ENCODE measurements around the gene SPINK14. TPM values are rescaled to one million over a fixed set of nuclear protein-coding genes. Genes with fewer than 3 reads are reported as not detected.

Gene SPINK14
- polyA plus RNA-seq, 1 donor from 2014 or later, result not detected

- no peaks in the 10 kb centered on the region for H3K79me2 ChIP-seq (replicated peaks; ENCODE audit: insufficient read depth, low read length)
- H3K36me3 ChIP-seq (ENCODE audit: insufficient read depth, low read length), result no peaks in the 10 kb centered on the region
- no peak overlapping the region for H3K9ac ChIP-seq (ENCODE audit: low read length)
- H2AFZ ChIP-seq (ENCODE audit: low read depth, low read length), result no peak overlapping the region
- H3K27me3 ChIP-seq (ENCODE audit: insufficient read depth, low read depth, low read length), result no peaks in the 10 kb centered on the region
- H4K20me1 ChIP-seq (ENCODE audit: insufficient read depth), result no peaks in the 10 kb centered on the region
- TF ChIP-seq TAF1 (IDR thresholded peaks at IDR 0.05; ENCODE audit: low read depth), result no peak
- no peak for TF ChIP-seq REST (IDR thresholded peaks at IDR 0.05; ENCODE audit: borderline replicate concordance)
- TF ChIP-seq CTCF (IDR thresholded peaks at IDR 0.05; ENCODE audit: poor library complexity, severe bottlenecking), result no peak
- TF ChIP-seq EP300 (conservative IDR thresholded peaks at IDR 0.05; ENCODE audit: poor library complexity, severe bottlenecking), result no peak
- no peak for TF ChIP-seq SMC3 (conservative IDR thresholded peaks at IDR 0.05; ENCODE audit: poor library complexity)
- H3K4me3 ChIP-seq (ENCODE audit: low read length), result no peak overlapping the region
- no peak overlapping the region for H3K27ac ChIP-seq (ENCODE audit: low read length)
- H3K4me2 ChIP-seq (ENCODE audit: low read length), result no peak overlapping the region
- H3F3A ChIP-seq (ENCODE audit: insufficient read depth, low read length, poor library complexity, severe bottlenecking), result no peaks in the 10 kb centered on the region
- H3K9me3 ChIP-seq (ENCODE audit: low read length), result peaks cover 3% of the 10 kb centered on the region
- H3K9me2 ChIP-seq (ENCODE audit: insufficient read depth, low read length), result no peaks in the 10 kb centered on the region
Measured at GRCh38 chr5:148156609-148157008, 11.7 kb upstream of the SPINK14 start.

GRCh38 chr5:148162038-148162437 lies 6.3 kb upstream of the SPINK14 start:
- Histone ChIP-seq H3K9ac (ENCODE audit: low read length) (no peak overlapping the region), H3K36me3 (ENCODE audit: insufficient read depth, low read length) (no peaks in the 10 kb centered on the region), H3K4me2 (ENCODE audit: low read length) (no peak overlapping the region), H3K27ac (ENCODE audit: low read length) (no peak overlapping the region), H4K20me1 (ENCODE audit: insufficient read depth) (no peaks in the 10 kb centered on the region), H3K9me3 (ENCODE audit: low read length) (no peaks in the 10 kb centered on the region), H2AFZ (ENCODE audit: low read depth, low read length) (no peak overlapping the region), H3K27me3 (ENCODE audit: insufficient read depth, low read depth, low read length) (no peaks in the 10 kb centered on the region), H3K4me3 (ENCODE audit: low read length) (no peak overlapping the region), H3K9me2 (ENCODE audit: insufficient read depth, low read length) (no peaks in the 10 kb centered on the region), H3K79me2 (replicated peaks; ENCODE audit: insufficient read depth, low read length) (no peaks in the 10 kb centered on the region), H3F3A (ENCODE audit: insufficient read depth, low read length, poor library complexity, severe bottlenecking) (no peaks in the 10 kb centered on the region)
- TF ChIP-seq EP300 (conservative IDR thresholded peaks at IDR 0.05; ENCODE audit: poor library complexity, severe bottlenecking), result no peak
- TF ChIP-seq SMC3 (conservative IDR thresholded peaks at IDR 0.05; ENCODE audit: poor library complexity), result no peak
- TF ChIP-seq POLR2AphosphoS5 (IDR thresholded peaks at IDR 0.05), result no peak
- no peak for TF ChIP-seq EZH2 (IDR thresholded peaks at IDR 0.05; ENCODE audit: borderline replicate concordance, insufficient read depth, low read length, poor library complexity, severe bottlenecking)
- no peak for TF ChIP-seq MXI1 (conservative IDR thresholded peaks at IDR 0.05; ENCODE audit: poor library complexity, severe bottlenecking)
- TF ChIP-seq REST (IDR thresholded peaks at IDR 0.05; ENCODE audit: borderline replicate concordance), result no peak
- TF ChIP-seq CTCF (IDR thresholded peaks at IDR 0.05; ENCODE audit: poor library complexity, severe bottlenecking), result no peak
- TF ChIP-seq TAF1 (IDR thresholded peaks at IDR 0.05; ENCODE audit: low read depth), result no peak
- no peak for TF ChIP-seq RAD21 (conservative IDR thresholded peaks at IDR 0.05)
